ENCODE results near the gene CCDC174.

DNA sequence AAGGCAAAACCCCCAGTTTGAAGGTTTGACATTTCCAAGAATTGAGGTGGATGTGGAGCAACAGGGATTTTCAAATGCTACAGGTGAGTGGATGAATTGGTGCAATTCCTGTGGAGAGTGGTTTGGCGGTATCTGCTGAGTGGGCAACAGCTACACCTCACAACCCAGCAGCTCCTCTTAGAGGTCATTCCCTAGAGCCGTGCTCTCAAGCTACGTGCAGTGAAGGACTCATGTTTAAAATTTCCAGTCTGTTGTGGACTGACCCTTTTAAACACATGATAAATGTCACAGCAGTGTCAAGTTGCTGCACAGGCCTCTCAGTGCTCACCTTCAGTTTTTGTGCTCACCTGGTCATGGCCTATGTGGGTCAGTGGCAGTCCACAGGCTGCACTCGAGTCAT lies 32.9 kb downstream of the CCDC174 start:
- no peak for TF ChIP-seq POLR2A (IDR thresholded peaks at IDR 0.05)
- TF ChIP-seq, protein P1, sequence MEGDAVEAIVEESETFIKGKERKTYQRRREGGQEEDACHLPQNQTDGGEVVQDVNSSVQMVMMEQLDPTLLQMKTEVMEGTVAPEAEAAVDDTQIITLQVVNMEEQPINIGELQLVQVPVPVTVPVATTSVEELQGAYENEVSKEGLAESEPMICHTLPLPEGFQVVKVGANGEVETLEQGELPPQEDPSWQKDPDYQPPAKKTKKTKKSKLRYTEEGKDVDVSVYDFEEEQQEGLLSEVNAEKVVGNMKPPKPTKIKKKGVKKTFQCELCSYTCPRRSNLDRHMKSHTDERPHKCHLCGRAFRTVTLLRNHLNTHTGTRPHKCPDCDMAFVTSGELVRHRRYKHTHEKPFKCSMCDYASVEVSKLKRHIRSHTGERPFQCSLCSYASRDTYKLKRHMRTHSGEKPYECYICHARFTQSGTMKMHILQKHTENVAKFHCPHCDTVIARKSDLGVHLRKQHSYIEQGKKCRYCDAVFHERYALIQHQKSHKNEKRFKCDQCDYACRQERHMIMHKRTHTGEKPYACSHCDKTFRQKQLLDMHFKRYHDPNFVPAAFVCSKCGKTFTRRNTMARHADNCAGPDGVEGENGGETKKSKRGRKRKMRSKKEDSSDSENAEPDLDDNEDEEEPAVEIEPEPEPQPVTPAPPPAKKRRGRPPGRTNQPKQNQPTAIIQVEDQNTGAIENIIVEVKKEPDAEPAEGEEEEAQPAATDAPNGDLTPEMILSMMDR (IDR thresholded peaks at IDR 0.05), result no peak
- no peak for TF ChIP-seq POLR2AphosphoS5 (IDR thresholded peaks at IDR 0.05)
